Endometrium (tissue), 2 donors: ENCODE data around the gene TMEM181.

Experiments used
- FAIRE-seq: peaks from 2 replicates; lab custom pipeline; 2012; peaks lifted over from hg19 to GRCh38; lab: Jason Lieb, UNC
- donor health status: control.
- donor health status: control.

Gene TMEM181

GRCh38 chr6:158565122-158565429 is 5.2 kb downstream of the TMEM181 start:
- no peak for FAIRE-seq

DNA sequence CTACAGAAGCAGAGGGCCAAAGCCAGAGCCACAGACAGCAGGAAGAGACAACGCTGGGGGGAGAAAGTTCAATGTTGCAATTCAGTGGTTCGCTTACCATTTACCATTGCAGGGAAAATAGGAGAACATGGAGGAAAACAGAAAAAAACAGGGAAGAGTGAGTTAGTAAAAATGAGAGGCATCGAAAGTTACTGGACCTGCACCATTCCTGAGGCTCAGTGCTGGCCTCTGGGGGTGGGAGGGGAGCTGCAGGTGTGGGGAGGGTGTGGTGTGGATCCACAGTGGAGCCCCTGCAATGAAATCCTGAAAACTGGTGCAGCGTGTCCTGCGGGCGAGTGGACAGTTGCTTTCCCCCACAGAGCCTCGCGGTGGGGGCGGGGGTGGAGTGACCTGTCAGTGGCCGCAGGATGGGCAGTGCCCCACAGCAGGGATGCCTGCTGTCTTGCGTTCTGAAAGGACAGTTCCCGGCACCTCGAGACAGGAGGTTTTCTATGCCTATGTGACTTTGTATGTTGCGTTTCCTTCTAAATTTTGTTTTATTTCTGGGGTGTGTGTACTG is 5.7 kb downstream of the TMEM181 start:
- FAIRE-seq = no peak

GRCh38 chr6:158566207-158566818 is 6.4 kb downstream of the TMEM181 start:
- FAIRE-seq = no peak

GRCh38 chr6:158567152-158567551 is 7.3 kb downstream of the TMEM181 start:
- no peak for FAIRE-seq

DNA sequence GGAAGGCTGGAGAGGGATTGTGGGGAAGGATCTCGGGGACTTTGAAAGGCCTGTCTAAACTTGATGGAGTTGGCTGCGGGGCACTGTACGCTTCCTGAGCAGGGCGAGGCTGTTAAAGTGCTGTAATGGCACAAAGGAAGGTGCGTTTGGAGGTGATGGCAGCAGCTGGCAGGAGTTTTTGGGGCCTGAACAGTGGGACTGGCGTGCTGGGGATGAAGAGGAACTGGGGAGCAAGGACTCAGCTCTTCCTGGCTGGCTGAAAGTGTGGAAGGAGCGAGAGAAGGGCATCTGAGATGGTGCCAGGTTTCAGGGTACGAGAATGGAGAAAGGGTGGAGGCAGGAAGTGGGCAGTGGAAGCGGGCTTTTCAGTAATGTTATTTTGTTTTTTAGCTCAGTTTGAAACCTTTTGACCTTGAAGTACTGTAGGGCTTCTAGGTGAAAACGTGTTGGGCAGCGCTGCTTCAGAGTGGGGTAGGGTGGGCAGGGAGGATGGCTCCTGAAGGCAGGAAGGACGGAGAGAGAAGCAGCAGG is 8.0 kb downstream of the TMEM181 start:
- no peak for FAIRE-seq

DNA sequence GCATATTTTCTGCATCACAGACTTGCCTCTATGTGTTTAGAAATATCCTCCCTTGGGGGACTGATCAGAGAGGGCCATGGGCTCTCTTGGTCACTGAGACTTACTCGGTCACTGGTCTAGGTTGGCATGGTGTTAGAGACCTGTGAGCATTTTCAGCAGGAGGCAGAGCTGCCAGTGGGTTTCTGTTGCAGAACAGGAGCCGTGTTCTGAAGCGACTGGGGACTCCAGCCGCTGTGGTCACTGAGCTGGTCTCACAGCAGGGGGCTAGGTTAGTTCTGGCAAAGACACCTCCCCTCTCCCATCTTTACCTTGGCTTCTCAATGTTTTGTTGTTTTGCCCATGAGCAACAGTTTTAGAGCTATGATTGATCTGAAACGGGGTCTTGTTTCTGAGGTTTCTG is 8.7 kb downstream of the TMEM181 start:
- FAIRE-seq = no peak

- FAIRE-seq = no peak
Observed at GRCh38 chr6:158569036-158569435, 9.1 kb downstream of the TMEM181 start.

DNA sequence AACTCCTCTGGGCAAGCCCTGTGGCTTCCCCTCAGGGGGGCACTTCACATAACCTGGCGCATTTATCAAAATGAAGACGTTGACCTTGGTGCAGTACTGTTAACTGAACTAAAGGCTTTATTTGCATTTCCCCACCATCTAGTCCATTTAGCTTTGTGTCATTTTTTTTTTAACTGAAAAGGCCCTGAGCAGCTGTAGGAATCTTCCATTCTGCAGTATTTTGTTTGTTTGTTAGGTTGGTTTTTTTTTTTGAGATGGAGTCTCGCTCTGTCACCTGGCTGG is 10.7 kb downstream of the TMEM181 start:
- FAIRE-seq = no peak

GRCh38 chr6:158571826-158572652 is 12.1 kb downstream of the TMEM181 start:
- no peak for FAIRE-seq

DNA sequence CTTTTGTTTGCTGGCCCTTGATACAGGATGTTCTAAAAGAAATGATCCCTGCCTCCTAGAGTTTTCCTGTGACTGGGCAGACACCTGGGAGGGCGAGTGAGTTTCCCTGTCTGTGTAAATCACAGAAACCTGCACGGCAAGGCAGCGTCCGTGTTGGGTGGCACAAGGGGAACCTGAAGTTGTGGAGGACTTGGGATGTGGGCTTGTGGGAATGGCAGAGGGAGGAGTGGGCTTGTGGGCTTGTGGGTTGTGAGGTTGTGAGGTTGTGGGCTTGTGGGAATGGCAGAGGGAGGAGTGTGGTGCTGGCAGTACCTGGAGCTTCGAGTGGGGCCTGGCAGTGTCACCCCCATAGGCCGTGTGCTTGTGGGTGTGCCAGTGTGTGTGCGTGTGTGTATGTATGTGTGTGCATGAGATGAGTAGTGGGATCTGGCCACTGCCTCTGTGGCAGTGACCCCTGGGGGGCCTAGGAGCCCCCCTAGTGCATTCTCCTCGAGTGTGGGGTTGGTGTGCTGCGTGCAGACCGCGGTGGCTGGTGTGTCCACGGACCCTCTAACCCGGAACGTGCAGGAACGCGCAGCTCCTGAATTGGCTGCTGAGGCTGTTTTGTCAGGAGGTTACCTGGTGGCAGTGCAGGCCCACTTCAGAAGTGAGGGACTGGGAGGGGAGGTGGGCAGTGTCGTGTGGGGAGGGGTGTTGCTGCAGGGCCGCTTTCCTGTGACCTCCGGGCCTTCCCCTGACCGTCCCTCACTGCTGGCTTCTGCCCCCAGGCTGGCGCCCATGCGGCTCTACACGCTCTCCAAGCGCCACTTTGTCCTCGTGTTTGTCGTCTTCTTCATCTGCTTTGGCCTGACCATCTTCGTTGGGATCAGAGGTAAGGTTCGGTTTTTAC is 13.0 kb downstream of the TMEM181 start:
- FAIRE-seq = no peak

DNA sequence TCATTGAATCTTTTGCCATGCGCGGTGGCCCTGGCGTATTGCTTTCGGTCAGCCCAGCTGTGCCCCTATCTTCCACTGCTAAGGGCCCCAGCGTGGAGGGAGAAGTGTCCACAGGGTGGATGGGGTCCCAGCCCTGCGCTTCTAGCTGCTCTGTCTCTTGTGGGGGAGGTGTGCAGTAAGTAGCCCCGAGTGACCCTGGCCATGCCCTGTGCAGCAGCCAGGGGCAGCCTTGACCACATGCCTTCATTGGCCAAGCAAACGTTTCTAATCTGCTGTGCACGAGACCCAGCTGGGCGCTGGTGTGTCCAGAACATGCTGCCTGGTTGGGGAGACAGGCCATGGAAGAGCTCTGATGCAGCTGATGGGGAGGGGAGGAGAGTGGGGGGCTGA is 13.6 kb downstream of the TMEM181 start:
- no peak for FAIRE-seq

GRCh38 chr6:158574800-158575199 is 14.9 kb downstream of the TMEM181 start:
- FAIRE-seq = no peak

DNA sequence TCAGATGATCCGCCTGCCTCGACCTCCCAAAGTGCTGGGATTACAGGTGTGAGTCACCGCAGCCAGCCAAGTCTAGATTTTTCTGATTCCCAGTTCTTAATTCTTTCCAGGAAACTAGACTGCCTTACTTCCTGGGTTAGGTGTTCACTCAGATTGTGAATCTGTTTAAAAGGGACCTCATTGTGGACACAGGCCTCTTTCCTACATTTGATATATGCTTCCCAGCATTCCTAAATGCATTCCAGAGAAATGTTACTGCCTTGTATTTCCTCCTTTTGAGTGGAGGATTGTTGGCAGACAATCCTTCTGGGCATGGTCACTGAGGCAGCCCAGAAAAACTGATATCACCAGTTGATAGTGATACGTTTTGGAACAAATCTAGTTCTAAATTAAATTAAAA is 15.7 kb downstream of the TMEM181 start:
- FAIRE-seq = no peak

- no peak for FAIRE-seq
Observed at GRCh38 chr6:158584236-158584651, 24.4 kb downstream of the TMEM181 start.

GRCh38 chr6:158586652-158587051 is 26.8 kb downstream of the TMEM181 start:
- no peak for FAIRE-seq

GRCh38 chr6:158589366-158589765 is 29.5 kb downstream of the TMEM181 start:
- FAIRE-seq = no peak

DNA sequence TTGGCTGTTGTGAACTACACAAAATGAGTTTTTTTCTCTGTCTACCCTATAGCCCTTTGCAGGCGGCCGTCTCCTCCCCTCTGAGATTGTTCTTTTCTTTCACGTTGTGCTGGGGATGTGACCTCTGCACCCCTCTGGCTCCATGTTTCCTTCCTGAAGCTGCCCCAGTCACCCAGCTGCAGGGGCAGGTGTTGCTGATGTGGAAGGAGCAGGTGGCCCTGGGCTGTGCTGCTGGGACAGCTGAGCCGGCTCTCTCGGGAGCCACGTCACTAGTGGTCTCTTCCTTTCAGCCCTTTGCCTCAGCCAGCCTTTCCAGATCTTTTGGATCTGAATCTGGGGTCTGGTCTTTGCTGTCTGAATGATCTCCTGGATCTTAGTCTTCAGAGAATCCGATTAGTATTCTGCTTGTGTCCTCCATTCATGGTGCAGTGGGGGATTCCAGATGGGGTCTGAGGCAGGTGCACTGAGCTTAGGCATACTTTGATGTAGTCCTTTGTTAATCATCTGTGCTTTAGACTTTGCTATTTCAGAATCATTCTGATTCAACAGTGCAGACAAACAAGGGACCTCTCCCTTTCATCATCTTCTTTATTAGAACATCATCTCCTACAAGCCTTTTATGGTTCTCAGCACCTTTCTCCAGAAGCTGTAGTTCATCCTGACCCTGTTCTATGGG is 31.4 kb downstream of the TMEM181 start:
- no peak for FAIRE-seq

- no peak for FAIRE-seq
Observed at GRCh38 chr6:158591810-158592209, 31.9 kb downstream of the TMEM181 start.

GRCh38 chr6:158593670-158594069 is 33.8 kb downstream of the TMEM181 start:
- FAIRE-seq = no peak

- FAIRE-seq = no peak
Observed at GRCh38 chr6:158595223-158595622, 35.3 kb downstream of the TMEM181 start.

- FAIRE-seq = no peak
Observed at GRCh38 chr6:158596861-158597260, 37.0 kb downstream of the TMEM181 start.

GRCh38 chr6:158597565-158597964 is 37.7 kb downstream of the TMEM181 start:
- FAIRE-seq = no peak
